NOMO-1 treated with dmso at 0.1 percent for 144 hours (cell line): Measurements from ENCODE around the gene CELF3.
"Not testable (repeated sequence)": the region's sequence is repeated elsewhere in the genome, so short reads cannot be mapped to it uniquely, and the experiment has no call there.

Source experiments
- DNase-seq: peaks from one replicate; lab custom pipeline; 2025; ENCODE audit not compliant: unreplicated experiment; lab: John Stamatoyannopoulos, UW

CELF3 gene

GRCh38 chr1:151704246-151704645 lies 12.4 kb downstream of the CELF3 start:
- no peak for DNase-seq

DNA sequence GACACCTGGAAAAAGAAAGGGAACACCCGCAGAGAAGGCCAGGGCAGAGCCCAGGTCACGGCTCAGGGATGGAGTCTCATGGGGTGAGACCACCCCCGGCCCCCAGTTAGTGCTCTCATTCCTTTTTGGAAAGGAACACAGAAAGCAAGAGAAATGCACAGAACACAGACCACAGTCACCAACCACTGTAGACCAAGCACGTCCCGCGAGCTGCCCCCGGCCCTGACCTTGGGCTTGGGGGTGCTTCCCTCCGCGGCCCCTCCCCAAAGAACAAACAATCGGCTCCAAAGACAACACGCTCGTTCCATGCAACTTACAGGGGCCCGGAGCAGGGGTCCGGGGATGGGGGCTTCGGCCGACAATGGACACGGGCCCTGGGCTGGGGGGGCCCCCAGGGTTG lies 12.8 kb downstream of the CELF3 start:
- no peak for DNase-seq

DNA sequence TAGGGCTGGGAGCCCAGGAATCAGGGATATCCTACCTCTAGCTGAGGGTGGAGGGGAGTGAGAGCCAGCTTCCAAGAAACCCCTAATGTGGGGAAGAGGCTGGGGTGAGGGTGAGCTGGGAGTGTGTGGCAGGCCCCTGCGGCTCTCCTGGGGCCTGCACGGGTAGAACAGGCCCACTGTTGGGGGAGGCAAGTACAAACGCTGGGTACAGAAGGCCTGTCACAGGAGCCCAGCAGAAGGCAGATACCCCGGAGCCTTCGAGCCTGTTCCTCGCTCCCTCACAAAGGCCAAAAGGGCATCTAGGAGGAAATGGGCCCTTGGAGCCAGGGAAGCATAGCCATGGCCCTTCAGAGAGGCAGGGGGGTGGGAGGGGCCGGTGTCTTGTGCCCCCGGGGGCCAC lies 13.7 kb downstream of the CELF3 start:
- DNase-seq: no peak

GRCh38 chr1:151701515-151701914 lies 15.1 kb downstream of the CELF3 start:
- DNase-seq: no peak

- no peak for DNase-seq
These were observed 23.4 kb downstream of the CELF3 start for GRCh38 chr1:151693057-151693651.

- no peak for DNase-seq
These were observed 24.4 kb downstream of the CELF3 start for GRCh38 chr1:151692226-151692625.

DNA sequence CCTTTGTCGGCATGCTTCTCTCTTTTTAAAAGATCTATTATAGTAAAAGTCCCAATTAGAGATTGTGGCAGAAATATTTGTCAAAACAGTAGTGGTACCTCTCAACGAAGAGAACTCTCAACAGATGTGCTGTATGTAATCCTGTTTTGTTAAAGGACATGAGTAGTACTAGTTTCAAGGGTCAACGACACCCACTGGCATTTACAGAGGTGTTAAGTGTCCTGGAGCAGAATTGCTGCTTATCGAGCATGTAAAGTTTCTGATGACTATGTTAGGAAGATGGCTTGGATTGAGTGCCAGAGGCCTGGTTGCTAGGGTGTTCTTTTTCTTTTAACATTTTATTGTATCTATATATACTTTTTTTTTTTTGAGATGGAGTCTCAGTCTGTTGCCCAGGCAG lies 27.1 kb downstream of the CELF3 start:
- no peak for DNase-seq

DNA sequence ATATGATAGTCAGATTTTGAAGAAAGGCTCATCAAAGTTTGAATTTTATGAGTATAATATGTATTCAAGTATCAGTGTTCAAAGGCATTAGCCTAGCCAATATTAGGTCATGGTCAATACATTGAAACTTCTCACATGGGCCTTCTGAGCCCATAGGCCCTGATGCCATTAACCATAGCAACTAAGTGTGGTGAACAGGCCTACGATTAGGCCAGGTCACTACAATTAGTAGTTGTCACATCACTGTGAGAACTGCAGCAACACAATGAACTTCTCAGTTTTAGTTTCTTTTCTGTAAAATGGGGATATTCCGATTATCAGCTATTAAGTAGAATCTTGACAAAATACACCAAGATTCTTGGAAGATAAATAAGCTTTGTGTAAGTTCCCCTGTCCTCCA lies 30.0 kb downstream of the CELF3 start:
- DNase-seq: no peak

GRCh38 chr1:151684128-151684527 lies 32.5 kb downstream of the CELF3 start:
- no peak for DNase-seq

GRCh38 chr1:151682901-151683300 lies 33.7 kb downstream of the CELF3 start:
- not testable (repeated sequence) for DNase-seq

DNA sequence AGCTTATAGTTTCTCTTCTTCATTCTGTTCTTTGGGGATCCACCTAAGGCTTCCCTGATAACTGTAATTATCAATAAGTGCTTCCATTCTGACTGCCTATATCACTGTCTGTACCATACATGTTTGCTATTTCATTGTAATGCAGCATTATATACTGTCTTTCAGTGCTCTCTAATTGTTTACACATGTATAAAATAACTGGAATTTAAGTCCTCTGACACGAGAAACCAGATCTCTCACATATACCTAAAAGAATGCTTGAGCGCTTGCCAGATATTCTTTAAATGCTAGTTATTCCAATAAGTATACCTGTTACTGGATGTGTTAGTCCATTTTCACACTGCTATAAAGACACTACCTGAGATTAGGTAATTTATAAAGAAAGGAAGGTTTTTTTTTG lies 34.7 kb downstream of the CELF3 start:
- no peak for DNase-seq

DNA sequence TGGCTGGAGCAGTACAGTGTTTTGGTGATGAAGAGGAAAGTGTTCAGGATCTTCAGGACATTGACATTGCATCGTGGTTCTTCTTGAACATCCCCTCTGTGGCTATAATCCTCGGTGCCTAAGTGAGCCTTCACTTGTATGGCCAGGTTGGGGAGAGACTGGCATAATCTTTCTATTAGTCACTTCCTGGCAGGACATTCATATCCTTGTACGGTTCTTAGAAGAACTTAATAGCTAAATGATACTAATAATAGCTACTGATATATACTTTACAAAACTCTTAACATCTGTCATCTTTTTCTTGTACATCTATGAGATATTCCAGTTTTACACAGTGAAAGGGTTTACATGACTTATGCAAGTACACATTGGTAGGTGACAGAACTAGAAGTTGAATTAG lies 35.8 kb downstream of the CELF3 start:
- no peak for DNase-seq

- DNase-seq: no peak
These were observed 36.2 kb downstream of the CELF3 start for GRCh38 chr1:151680391-151680790.

- DNase-seq: no peak
These were observed 43.2 kb downstream of the CELF3 start for GRCh38 chr1:151673407-151673806.

DNA sequence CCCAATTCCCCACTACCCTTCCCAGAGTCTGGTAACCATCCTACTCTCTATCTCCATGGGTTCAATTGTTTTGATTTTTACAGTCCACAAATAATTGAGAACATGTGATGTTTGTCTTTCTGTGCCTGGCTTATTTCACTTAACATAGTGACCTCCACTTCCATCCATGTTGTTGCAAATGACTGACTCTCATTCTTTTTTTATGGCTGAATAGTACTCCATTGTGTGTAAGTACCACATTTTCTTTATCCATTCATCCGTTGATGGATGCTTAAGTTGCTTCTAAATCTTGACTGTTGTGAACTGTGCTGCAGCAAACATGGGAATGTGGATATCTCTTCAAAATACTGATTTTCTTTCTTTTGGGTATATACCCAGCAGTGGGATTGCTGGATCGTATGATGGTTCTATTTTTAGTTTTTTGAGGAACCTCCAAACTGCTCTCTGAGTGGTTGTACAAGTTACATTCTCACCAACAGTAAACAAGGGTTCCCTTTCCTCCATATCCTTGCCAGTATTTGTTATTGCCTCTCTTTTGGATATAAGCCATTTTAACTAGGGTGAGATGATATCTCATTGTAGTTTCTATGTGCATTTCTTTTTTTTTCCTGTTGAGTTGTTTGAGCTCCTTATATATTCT lies 46.4 kb downstream of the CELF3 start:
- DNase-seq: not testable (repeated sequence)

- no peak for DNase-seq
These were observed 48.5 kb downstream of the CELF3 start for GRCh38 chr1:151668090-151668489.

DNA sequence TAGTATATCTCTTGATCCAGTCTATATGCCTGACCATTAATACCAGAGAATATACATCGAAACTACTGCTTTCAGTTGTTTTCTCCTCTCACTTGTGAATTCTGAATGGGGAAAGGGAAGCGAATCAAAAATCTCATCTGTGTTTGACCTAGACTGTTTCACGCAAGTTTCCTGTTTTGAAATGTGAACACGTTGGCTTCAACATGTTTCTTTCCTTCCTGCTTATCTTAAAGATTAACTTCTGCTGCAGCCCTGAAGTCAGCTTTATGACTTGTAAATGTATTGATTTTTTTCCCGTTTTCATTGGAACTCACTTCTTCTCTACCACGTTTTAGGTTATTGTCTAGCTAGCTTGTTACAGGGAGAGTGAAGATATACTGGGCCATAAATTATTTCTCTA lies 54.9 kb downstream of the CELF3 start:
- DNase-seq: peak; percentile 11

GRCh38 chr1:151655371-151655770 lies 61.2 kb downstream of the CELF3 start:
- DNase-seq: peak; percentile 23

DNA sequence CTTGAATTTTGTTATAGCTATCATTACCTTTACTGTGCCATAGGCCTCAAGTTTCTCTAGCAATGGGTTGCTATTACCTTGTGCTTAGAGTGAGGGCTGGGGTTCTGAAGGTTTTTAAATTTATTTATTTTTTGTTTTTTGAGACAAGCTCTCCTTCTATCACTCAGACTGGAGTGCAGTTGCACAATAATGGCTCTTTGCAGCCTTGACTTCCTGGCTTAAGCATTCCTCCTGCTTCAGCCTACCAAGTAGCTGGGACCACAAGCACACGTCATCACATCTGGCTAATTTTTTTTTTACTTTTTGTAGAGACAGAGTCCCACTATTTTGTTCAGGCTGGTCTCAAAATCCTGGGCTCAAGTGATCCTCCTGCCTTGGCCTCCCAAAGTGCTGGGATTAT lies 63.2 kb downstream of the CELF3 start:
- DNase-seq: peak; percentile 27
